GM21360 (cell line): ENCODE measurements around the gene AKR1C4.

ENCODE experiments used
- ATAC-seq: cut with Tn5 transposase; IDR thresholded peaks from one replicate; pipeline ENCODE4 v1.9.1; 2021; ENCODE audit warnings: mild to moderate bottlenecking, moderate library complexity; ENCODE audit not compliant: unreplicated experiment

Gene AKR1C4

GRCh38 chr10:5265139-5265538, 68.5 kb downstream of the AKR1C4 start:
- ATAC-seq: no peak

- ATAC-seq: no peak
These were observed 69.7 kb downstream of the AKR1C4 start for GRCh38 chr10:5266351-5266750.

DNA sequence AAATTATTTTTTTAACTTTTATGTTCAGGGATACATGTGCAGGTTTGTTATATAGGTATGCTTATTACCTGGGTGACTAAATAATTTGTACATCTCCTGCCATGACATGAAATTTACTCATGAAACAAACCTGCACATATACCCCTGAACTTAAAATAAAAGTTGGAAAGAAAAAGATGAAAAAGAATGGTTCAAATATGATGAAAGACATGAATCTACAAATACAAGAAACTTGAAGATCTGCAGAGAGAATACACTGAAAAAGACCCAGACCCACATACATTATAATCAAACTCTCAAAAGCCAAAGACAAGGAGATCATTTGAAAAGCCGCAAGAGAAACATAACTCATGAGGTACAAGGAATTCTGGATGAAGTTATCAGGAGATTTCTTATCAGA, 70.2 kb downstream of the AKR1C4 start:
- no peak for ATAC-seq

DNA sequence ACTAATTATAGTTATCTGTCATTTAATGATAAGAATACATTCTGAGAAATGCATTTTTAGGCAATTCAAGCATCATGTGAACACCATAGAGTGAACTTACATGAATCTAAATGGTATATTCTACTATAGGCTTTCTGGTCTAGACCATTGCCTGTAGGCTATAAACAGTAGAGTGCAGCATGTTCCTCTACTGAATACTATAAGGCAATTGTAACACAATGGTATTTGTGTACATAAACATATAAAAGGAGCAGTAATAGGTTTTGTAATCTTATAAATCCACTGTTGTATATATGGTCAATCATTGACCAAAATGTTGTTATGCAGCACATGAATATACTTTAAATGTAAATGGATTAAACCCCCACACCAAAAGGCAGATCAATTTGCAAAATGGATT, 71.6 kb downstream of the AKR1C4 start:
- ATAC-seq: no peak
